Neural cell (in vitro differentiated cells): Measurements from ENCODE around the gene KRT35.

Experiments
- EP300 ChIP-seq: fragments of 450-650 bp; conservative IDR thresholded peaks from 2 replicates; pipeline ENCODE4 v1.6.1; 2014; ENCODE audit warnings: antibody characterized with exemption, mild to moderate bottlenecking, moderate library complexity; ENCODE audit not compliant: poor library complexity, severe bottlenecking
- EZH2 ChIP-seq: fragments of 200-600, 300-800 bp; shearing (Covaris generic), sonication (generic); IDR thresholded peaks from 2 replicates; pipeline ENCODE4 v1.6.1; 2014; ENCODE audit warnings: antibody characterized with exemption, low read length, borderline replicate concordance, mild to moderate bottlenecking; ENCODE audit not compliant: insufficient read depth, poor library complexity, severe bottlenecking
- MXI1 ChIP-seq: fragments of 450-650 bp; conservative IDR thresholded peaks from 2 replicates; pipeline ENCODE4 v1.6.1; 2014; ENCODE audit warnings: antibody characterized with exemption, mild to moderate bottlenecking; ENCODE audit not compliant: poor library complexity, severe bottlenecking
- POLR2AphosphoS5 ChIP-seq: IDR thresholded peaks from 2 replicates; pipeline ENCODE4 v1.6.1; 2012
- RAD21 ChIP-seq: fragments of 450-650 bp; conservative IDR thresholded peaks from 2 replicates; pipeline ENCODE4 v1.6.1; 2014; ENCODE audit warnings: antibody characterized with exemption, mild to moderate bottlenecking, moderate library complexity
- SMC3 ChIP-seq: fragments of 450-650 bp; conservative IDR thresholded peaks from 2 replicates; pipeline ENCODE4 v1.6.1; 2014; ENCODE audit warnings: antibody characterized with exemption, mild to moderate bottlenecking, moderate library complexity; ENCODE audit not compliant: poor library complexity
- TAF1 ChIP-seq: IDR thresholded peaks from 2 replicates; pipeline ENCODE4 v1.6.1; 2012; ENCODE audit warnings: low read depth
- TF ChIP-seq, protein P1 (sequence below): fragments of 450-650 bp; IDR thresholded peaks from 2 replicates; pipeline ENCODE4 v1.5.1; 2014; ENCODE audit warnings: antibody characterized with exemption, mild to moderate bottlenecking, moderate library complexity; ENCODE audit not compliant: poor library complexity, severe bottlenecking
- TF ChIP-seq, protein P2 (sequence below): IDR thresholded peaks from 2 replicates; pipeline ENCODE4 v1.6.1; 2012; ENCODE audit warnings: borderline replicate concordance

DNA sequence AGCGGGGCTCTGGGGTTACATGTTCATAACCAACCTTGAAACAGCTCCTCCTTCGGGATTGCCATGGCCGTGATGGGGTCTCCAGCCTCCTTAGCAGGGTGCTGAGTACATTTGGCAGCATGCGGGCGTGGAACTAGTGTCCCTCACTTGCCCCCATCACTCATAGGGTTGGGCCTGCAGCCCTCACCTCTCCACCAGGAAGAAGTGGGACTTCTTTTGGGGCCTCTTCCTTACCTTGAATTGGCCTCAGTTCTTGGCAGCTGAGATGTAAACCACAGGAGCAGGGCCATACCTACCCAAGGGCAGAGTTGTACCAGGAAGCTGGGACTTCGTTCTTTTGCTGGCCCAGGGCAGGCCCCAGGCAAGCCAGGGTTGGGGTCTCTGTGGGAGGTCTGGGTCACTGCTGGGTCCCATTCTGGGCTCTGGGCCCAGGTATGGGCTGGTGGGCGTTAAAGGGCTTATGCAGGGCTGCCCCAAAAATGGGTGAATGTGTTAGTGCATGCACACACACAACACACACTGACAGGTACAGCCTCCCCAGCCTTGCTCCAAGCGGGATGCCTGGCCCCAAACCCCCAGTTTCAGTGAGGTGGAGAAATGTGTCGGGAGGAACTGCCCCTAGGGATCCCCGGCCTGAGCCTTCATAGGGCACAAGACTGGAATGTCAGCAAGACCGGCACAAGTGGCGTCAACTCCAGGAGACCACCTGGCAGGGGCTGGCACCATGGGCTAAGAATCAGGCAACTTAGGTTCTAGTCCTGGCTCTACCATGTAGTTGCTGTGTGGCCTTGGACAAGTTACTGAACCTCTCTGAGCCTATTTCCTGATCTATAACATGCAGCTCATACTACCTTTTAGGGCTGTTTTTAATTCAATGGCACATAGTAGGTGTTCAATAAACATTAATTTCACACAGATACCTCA lies 41.6 kb upstream of the KRT35 start:
- TF ChIP-seq, protein P1, sequence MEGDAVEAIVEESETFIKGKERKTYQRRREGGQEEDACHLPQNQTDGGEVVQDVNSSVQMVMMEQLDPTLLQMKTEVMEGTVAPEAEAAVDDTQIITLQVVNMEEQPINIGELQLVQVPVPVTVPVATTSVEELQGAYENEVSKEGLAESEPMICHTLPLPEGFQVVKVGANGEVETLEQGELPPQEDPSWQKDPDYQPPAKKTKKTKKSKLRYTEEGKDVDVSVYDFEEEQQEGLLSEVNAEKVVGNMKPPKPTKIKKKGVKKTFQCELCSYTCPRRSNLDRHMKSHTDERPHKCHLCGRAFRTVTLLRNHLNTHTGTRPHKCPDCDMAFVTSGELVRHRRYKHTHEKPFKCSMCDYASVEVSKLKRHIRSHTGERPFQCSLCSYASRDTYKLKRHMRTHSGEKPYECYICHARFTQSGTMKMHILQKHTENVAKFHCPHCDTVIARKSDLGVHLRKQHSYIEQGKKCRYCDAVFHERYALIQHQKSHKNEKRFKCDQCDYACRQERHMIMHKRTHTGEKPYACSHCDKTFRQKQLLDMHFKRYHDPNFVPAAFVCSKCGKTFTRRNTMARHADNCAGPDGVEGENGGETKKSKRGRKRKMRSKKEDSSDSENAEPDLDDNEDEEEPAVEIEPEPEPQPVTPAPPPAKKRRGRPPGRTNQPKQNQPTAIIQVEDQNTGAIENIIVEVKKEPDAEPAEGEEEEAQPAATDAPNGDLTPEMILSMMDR: no peak
- TF ChIP-seq EZH2 (no peak), POLR2AphosphoS5 (no peak), MXI1 (no peak), EP300 (no peak), SMC3 (no peak), RAD21 (no peak), TAF1 (no peak)
- TF ChIP-seq, protein P2, sequence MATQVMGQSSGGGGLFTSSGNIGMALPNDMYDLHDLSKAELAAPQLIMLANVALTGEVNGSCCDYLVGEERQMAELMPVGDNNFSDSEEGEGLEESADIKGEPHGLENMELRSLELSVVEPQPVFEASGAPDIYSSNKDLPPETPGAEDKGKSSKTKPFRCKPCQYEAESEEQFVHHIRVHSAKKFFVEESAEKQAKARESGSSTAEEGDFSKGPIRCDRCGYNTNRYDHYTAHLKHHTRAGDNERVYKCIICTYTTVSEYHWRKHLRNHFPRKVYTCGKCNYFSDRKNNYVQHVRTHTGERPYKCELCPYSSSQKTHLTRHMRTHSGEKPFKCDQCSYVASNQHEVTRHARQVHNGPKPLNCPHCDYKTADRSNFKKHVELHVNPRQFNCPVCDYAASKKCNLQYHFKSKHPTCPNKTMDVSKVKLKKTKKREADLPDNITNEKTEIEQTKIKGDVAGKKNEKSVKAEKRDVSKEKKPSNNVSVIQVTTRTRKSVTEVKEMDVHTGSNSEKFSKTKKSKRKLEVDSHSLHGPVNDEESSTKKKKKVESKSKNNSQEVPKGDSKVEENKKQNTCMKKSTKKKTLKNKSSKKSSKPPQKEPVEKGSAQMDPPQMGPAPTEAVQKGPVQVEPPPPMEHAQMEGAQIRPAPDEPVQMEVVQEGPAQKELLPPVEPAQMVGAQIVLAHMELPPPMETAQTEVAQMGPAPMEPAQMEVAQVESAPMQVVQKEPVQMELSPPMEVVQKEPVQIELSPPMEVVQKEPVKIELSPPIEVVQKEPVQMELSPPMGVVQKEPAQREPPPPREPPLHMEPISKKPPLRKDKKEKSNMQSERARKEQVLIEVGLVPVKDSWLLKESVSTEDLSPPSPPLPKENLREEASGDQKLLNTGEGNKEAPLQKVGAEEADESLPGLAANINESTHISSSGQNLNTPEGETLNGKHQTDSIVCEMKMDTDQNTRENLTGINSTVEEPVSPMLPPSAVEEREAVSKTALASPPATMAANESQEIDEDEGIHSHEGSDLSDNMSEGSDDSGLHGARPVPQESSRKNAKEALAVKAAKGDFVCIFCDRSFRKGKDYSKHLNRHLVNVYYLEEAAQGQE: no peak
